ENCODE data around the gene RHEX. TPM values are rescaled to one million over a fixed set of nuclear protein-coding genes. Genes with fewer than 3 reads are reported as not detected.
"Not testable (repeated sequence)": the region's sequence is repeated elsewhere in the genome, so short reads cannot be mapped to it uniquely, and the experiment has no call there.

The RHEX gene
- total and polyA plus RNA-seq, 2 of the 13 experiments (the other 11 are each of a cell fraction or from before 2014, with no cell fraction given): 1.4 to 2.7 TPM

DNA sequence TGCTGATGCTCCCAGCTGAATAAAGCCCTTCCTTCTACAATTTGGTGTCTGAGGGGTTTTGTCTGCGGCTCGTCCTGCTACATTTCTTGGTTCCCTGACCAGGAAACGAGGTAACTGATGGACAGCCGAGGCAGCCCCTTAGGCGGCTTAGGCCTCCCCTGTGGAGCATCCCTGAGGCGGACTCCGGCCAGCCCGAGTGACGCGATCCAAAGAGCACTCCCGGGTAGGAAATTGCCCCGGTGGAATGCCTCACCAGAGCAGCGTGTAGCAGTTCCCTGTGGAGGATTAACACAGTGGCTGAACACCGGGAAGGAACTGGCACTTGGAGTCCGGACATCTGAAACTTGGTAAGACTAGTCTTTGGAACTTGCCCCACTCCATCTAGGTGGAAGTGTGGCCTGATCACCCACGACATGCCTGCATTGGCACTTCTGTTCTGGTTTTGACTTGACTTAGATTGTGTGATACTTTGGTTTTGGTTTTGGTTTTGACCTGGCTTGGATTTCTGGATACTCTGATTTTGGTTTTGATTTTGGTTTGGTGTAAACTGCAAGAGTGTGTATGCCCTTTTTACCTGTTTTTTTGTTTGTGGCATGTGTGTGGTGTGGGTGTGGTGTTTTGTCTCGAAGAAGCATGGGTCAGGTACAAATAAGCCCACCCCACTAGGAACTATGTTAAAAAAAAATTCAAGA, at the start of gene RHEX (continued):
- not testable (repeated sequence) for TF ChIP-seq ZHX2 (IDR thresholded peaks at IDR 0.05; ENCODE audit: low read depth); FOXP1 (CRISPR knock-in tag; IDR thresholded peaks at IDR 0.05)
- peak; percentile 64; the same call in 1 of the 2 replicates for TF ChIP-seq ZHX2 (CRISPR knock-in tag; IDR thresholded peaks at IDR 0.05; ENCODE audit: borderline replicate concordance)
- TF ChIP-seq ZNF12 (CRISPR knock-in tag; IDR thresholded peaks at IDR 0.05): peak; percentile 62; the same call in 1 of the 2 replicates
- TF ChIP-seq POLR2G (IDR thresholded peaks at IDR 0.05; ENCODE audit: low read depth, low read length): peak; percentile 44; the same call in 1 of the 2 replicates
- TF ChIP-seq BRD4 (CRISPR knock-in tag; IDR thresholded peaks at IDR 0.05): peak; percentile 67; the same call in 1 of the 2 replicates
- TF ChIP-seq NFYC (CRISPR knock-in tag; IDR thresholded peaks at IDR 0.05): peak; percentile 68
- TF ChIP-seq, protein P1, sequence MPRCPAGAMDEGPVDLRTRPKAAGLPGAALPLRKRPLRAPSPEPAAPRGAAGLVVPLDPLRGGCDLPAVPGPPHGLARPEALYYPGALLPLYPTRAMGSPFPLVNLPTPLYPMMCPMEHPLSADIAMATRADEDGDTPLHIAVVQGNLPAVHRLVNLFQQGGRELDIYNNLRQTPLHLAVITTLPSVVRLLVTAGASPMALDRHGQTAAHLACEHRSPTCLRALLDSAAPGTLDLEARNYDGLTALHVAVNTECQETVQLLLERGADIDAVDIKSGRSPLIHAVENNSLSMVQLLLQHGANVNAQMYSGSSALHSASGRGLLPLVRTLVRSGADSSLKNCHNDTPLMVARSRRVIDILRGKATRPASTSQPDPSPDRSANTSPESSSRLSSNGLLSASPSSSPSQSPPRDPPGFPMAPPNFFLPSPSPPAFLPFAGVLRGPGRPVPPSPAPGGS (CRISPR knock-in tag; IDR thresholded peaks at IDR 0.05): 0 out of 2 replicates have a peak, but pooled peaks have one; percentile 45
- peak; percentile 58; the same call in 1 of the 2 replicates for TF ChIP-seq RXRA (CRISPR knock-in tag; IDR thresholded peaks at IDR 0.05)
- TF ChIP-seq ZNF883 (CRISPR knock-in tag; IDR thresholded peaks at IDR 0.05; ENCODE audit: not compliant biosample characterization): peak; percentile 74
- TF ChIP-seq TEAD3 (CRISPR knock-in tag; optimal IDR thresholded peaks at IDR 0.05; ENCODE audit: borderline replicate concordance): peak; percentile 72
- peak; percentile 68; the same call in 1 of the 2 replicates for TF ChIP-seq ZMYM2 (CRISPR knock-in tag; IDR thresholded peaks at IDR 0.05)
- TF ChIP-seq FOXP1 (IDR thresholded peaks at IDR 0.05): 0 out of 2 replicates have a peak, but pooled peaks have one; percentile 14
- 0 out of 2 replicates have a peak, but pooled peaks have one; percentile 52 for TF ChIP-seq CHCHD3 (CRISPR knock-in tag; IDR thresholded peaks at IDR 0.05)
- TF ChIP-seq, protein P2, sequence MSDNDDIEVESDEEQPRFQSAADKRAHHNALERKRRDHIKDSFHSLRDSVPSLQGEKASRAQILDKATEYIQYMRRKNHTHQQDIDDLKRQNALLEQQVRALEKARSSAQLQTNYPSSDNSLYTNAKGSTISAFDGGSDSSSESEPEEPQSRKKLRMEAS (IDR thresholded peaks at IDR 0.05): peak; percentile 46; the same call in 1 of the 2 replicates
- TF ChIP-seq MIXL1 (CRISPR knock-in tag; IDR thresholded peaks at IDR 0.05): peak; percentile 40; the same call in 1 of the 2 replicates
- TF ChIP-seq ZNF792 (CRISPR knock-in tag; IDR thresholded peaks at IDR 0.05): peak; percentile 49; the same call in 1 of the 2 replicates
- TF ChIP-seq, protein P3, sequence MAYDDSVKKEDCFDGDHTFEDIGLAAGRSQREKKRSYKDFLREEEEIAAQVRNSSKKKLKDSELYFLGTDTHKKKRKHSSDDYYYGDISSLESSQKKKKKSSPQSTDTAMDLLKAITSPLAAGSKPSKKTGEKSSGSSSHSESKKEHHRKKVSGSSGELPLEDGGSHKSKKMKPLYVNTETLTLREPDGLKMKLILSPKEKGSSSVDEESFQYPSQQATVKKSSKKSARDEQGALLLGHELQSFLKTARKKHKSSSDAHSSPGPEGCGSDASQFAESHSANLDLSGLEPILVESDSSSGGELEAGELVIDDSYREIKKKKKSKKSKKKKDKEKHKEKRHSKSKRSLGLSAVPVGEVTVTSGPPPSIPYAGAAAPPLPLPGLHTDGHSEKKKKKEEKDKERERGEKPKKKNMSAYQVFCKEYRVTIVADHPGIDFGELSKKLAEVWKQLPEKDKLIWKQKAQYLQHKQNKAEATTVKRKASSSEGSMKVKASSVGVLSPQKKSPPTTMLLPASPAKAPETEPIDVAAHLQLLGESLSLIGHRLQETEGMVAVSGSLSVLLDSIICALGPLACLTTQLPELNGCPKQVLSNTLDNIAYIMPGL (CRISPR knock-in tag; IDR thresholded peaks at IDR 0.05; ENCODE audit: borderline replicate concordance in 1 of 2, low read depth in 1 of 2): peak in 1 of 2 experiments; percentile 65; a peak in 1 of 4 replicates

Measured in HepG2 (cell line).